Ectodermal cell (in vitro differentiated cells): ENCODE measurements around the gene MTO1.
"Not testable (repeated sequence)": the region's sequence is repeated elsewhere in the genome, so short reads cannot be mapped to it uniquely, and the experiment has no call there.

Experiments
- H3K27ac ChIP-seq: 2 replicates; pipeline ENCODE4 v1.7.0; 2013; ENCODE audit warnings: mild to moderate bottlenecking, low read depth, low read length; ENCODE audit not compliant: insufficient read depth, poor library complexity, severe bottlenecking
- H3K27me3 ChIP-seq: 2 replicates; pipeline ENCODE4 v1.7.0; 2013; ENCODE audit warnings: mild to moderate bottlenecking, low read length; ENCODE audit not compliant: insufficient read depth, control insufficient read depth, poor library complexity, severe bottlenecking
- H3K36me3 ChIP-seq: one replicate; pipeline ENCODE4 v1.7.0; 2013; ENCODE audit warnings: low read length; ENCODE audit not compliant: control insufficient read depth, insufficient read depth
- H3K4me1 ChIP-seq: one replicate; pipeline ENCODE4 v1.7.0; 2013; ENCODE audit warnings: low read length; ENCODE audit not compliant: control insufficient read depth, insufficient read depth
- H3K4me3 ChIP-seq: 2 replicates; pipeline ENCODE4 v1.7.0; 2013; ENCODE audit warnings: low read depth, low read length, control low read depth; ENCODE audit not compliant: insufficient read depth
- H3K9me3 ChIP-seq: 2 replicates; pipeline ENCODE4 v1.7.0; 2013; ENCODE audit warnings: mild to moderate bottlenecking, low read length, moderate library complexity; ENCODE audit not compliant: control insufficient read depth
- WGBS, 2 experiments: methylation state at CpG; one replicate each; pipeline ENCODE4 v1.1.7; 2013; ENCODE audit warnings: missing lambda C conversion rate in 2 of 2; 5-methylcytosine and 5-hydroxymethylcytosine counted together

MTO1 gene

GRCh38 chr6:73497915-73498314 lies 36.4 kb downstream of the MTO1 start:
- peaks cover 11% of the 10 kb centered on the region for H3K36me3 ChIP-seq
- WGBS, 2 experiments: 94% methylated on average over 3 of the region's 3 CpGs
- no peaks in the 10 kb centered on the region for H3K27me3 ChIP-seq
- no peaks in the 10 kb centered on the region for H3K4me1 ChIP-seq
- H3K9me3 ChIP-seq: no peaks in the 10 kb centered on the region
- H3K4me3 ChIP-seq: no peak overlapping the region
- H3K27ac ChIP-seq: no peak overlapping the region

GRCh38 chr6:73503027-73503772 lies 41.7 kb downstream of the MTO1 start:
- no peaks in the 10 kb centered on the region for H3K9me3 ChIP-seq
- H3K4me1 ChIP-seq: no peaks in the 10 kb centered on the region
- no peak overlapping the region for H3K27ac ChIP-seq
- peaks cover 4% of the 10 kb centered on the region for H3K36me3 ChIP-seq
- no peaks in the 10 kb centered on the region for H3K27me3 ChIP-seq
- no peak overlapping the region for H3K4me3 ChIP-seq
- 87 to 89% methylated on average over 2 of the region's 2 CpGs for WGBS, 2 experiments

- Histone ChIP-seq H3K4me3 (no peak overlapping the region), H3K36me3 (no peaks in the 10 kb centered on the region), H3K27me3 (no peaks in the 10 kb centered on the region), H3K27ac (no peak overlapping the region), H3K9me3 (no peaks in the 10 kb centered on the region), H3K4me1 (no peaks in the 10 kb centered on the region)
- WGBS, 2 experiments: 88 to 100% methylated on average over 1 to 2 of the region's 2 CpGs
Observed at GRCh38 chr6:73504160-73504559, 42.6 kb downstream of the MTO1 start.

- Histone ChIP-seq H3K27me3 (no peaks in the 10 kb centered on the region), H3K9me3 (no peaks in the 10 kb centered on the region), H3K27ac (no peak overlapping the region), H3K36me3 (no peaks in the 10 kb centered on the region), H3K4me1 (no peaks in the 10 kb centered on the region), H3K4me3 (no peak overlapping the region)
Observed at GRCh38 chr6:73505142-73505541, 43.6 kb downstream of the MTO1 start.

DNA sequence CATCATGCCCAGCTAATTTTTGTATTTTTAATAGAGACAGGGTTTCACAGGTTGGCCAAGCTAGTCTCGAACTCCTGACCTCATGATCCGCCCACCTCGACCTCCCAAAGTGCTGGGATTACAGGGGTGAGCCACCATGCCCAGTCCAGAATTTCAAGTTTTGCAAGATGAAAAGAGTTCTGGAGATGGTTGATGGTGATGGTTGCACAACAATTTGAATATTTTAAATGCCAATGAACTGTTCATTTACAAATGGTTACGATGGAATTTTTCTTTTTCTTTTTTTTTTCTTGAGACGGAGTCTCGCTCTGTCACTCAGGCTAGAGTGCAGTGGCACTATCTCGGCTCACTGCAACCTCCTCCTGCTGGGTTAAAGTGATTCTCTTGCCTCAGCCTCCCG lies 44.2 kb downstream of the MTO1 start:
- not testable (repeated sequence) for H3K36me3 ChIP-seq, H3K4me3 ChIP-seq, H3K27ac ChIP-seq, H3K27me3 ChIP-seq, H3K9me3 ChIP-seq, H3K4me1 ChIP-seq
- WGBS, 2 experiments: 91 to 93% methylated on average over 8 of the region's 8 CpGs

GRCh38 chr6:73506246-73506645 lies 44.7 kb downstream of the MTO1 start:
- WGBS, 2 experiments: 82 to 91% methylated on average over 6 of the region's 6 CpGs
- Histone ChIP-seq H3K4me3 (no peak overlapping the region), H3K27ac (no peak overlapping the region), H3K36me3 (no peaks in the 10 kb centered on the region), H3K27me3 (no peaks in the 10 kb centered on the region), H3K9me3 (no peaks in the 10 kb centered on the region), H3K4me1 (no peaks in the 10 kb centered on the region)

DNA sequence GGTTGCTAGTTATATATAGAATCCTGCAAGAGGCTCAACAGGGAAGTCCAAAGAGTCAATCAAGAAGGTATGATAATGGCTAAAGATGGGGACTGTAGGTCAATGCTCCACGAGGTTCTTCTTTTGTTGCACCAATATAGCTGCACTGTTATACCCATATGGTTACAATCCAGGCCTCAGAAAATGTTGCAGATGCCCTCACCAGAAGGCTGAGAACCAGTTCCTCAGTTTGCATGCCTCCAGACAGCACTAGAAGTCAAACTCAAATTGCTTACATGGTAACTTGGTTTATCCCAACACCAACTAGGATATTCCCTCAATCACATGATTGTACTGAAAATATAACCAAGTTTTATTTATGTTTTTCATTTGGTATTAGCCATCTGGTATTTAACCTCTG lies 47.2 kb downstream of the MTO1 start:
- no peaks in the 10 kb centered on the region for H3K4me1 ChIP-seq
- 79 to 82% methylated on average over 1 of the region's 1 CpG for WGBS, 2 experiments
- no peak overlapping the region for H3K27ac ChIP-seq
- no peak overlapping the region for H3K4me3 ChIP-seq
- no peaks in the 10 kb centered on the region for H3K36me3 ChIP-seq
- H3K9me3 ChIP-seq: no peaks in the 10 kb centered on the region
- H3K27me3 ChIP-seq: no peaks in the 10 kb centered on the region

DNA sequence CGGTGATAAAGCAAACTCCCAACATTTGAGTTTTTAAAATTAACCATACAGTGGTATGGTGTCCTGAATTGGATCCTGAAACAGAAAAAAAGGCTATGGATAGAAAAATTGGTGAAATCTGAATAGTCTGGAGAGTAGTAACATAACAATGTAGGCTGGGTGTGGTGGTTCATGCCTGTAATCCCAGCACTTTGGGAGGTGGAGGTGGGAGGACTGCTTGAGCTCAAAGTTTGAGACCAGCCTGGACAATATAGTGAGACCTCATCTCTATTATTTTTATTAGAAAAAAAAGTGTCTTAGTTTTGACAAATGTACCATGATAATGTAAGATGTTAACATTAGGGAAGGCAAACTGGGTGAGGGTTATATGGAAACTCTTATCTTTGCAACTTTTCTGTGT lies 48.3 kb downstream of the MTO1 start:
- Histone ChIP-seq H3K4me3 (no peak overlapping the region), H3K27ac (no peak overlapping the region), H3K9me3 (no peaks in the 10 kb centered on the region), H3K4me1 (no peaks in the 10 kb centered on the region), H3K27me3 (no peaks in the 10 kb centered on the region), H3K36me3 (no peaks in the 10 kb centered on the region)
- 88 to 100% methylated on average over 1 of the region's 1 CpG for WGBS, 2 experiments

DNA sequence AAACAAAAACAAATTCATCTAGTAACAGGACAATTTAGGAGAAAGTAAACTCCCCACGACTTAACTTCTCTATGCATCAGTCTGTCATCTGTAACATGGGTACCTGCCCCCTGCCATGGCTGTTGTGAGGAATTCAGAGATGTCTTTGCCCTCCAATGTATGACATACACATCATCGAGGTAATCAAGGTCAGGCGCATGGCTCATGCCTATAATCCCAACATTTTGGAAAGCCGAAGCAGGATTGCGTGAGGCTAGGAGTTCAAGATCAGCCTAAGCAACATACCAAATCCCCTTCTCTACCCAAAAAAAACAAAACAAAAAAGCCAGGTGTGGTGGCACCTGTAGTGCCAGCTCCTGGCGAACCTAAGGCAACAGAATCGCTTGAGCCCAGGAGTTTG lies 50.3 kb downstream of the MTO1 start:
- Histone ChIP-seq H3K27ac (no peak overlapping the region), H3K27me3 (no peaks in the 10 kb centered on the region), H3K9me3 (no peaks in the 10 kb centered on the region), H3K36me3 (peaks cover 11% of the 10 kb centered on the region), H3K4me3 (no peak overlapping the region), H3K4me1 (no peaks in the 10 kb centered on the region)
- WGBS, 2 experiments: 88 to 89% methylated on average over 7 of the region's 7 CpGs

DNA sequence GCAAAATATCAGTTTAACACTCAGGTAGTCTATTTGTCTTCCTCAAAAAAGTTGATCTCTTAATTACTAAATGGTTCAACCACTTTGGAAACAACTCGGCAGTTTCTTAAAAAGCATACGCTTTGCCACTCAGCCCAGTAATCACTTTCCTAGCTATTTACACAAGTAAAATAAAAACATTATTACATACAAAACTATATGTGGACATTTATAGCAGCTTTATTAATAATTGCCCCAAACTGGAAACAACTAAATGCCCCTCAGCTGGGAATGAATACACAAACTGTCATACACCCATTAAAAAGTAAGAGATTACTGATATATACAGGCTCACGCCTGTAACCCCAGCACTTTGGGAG lies 51.9 kb downstream of the MTO1 start:
- Histone ChIP-seq H3K27ac (no peak overlapping the region), H3K4me1 (no peaks in the 10 kb centered on the region), H3K9me3 (no peaks in the 10 kb centered on the region), H3K4me3 (no peak overlapping the region), H3K27me3 (no peaks in the 10 kb centered on the region), H3K36me3 (peaks cover 20% of the 10 kb centered on the region)
- 91 to 95% methylated on average over 3 of the region's 3 CpGs for WGBS, 2 experiments

DNA sequence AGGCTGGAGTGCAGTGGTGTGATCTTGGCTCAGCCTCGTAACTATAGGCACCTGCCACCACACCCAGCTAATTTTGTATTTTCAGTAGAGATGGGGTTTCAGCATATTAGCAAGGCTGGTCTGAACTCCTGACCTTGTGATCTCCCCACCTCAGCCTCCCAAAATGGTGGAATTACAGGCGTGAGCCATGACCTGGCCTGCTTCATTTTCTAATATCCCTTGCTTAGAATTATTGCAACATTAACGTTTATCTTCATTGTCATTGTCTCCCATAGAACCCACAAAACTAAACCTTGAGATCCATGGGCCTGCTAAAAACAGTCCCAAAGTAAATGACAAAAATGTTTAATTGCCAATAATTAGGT lies 53.2 kb downstream of the MTO1 start:
- peak overlapping the region; percentile 44 for H3K27ac ChIP-seq
- H3K4me1 ChIP-seq: peaks cover under 1% of the 10 kb centered on the region
- WGBS, 2 experiments: 61 to 62% methylated on average over 2 to 3 of the region's 3 CpGs
- H3K36me3 ChIP-seq: peaks cover 32% of the 10 kb centered on the region
- H3K27me3 ChIP-seq: peaks cover under 1% of the 10 kb centered on the region
- no peak overlapping the region for H3K4me3 ChIP-seq
- H3K9me3 ChIP-seq: no peaks in the 10 kb centered on the region
